ENCODE results near the gene SLC7A11.

GRCh38 chr4:138163171-138163570 lies 79.0 kb downstream of the SLC7A11 start:
- TF ChIP-seq CTCF (IDR thresholded peaks at IDR 0.05) (no peak), POLR2A (IDR thresholded peaks at IDR 0.05) (no peak)

Measured in lower leg skin (tissue), 3 donors.